ES-I3 (cell line): ENCODE data around the gene SH2B2.

Experiments
- H3K36me3 ChIP-seq: 2 replicates; pipeline ENCODE4 v1.6.1; 2013; ENCODE audit warnings: mild to moderate bottlenecking, low read length, control low read depth, moderate library complexity; ENCODE audit not compliant: insufficient read depth
- H3K4me1 ChIP-seq: 2 replicates; pipeline ENCODE4 v1.6.1; 2013; ENCODE audit warnings: mild to moderate bottlenecking, control low read depth, low read length; ENCODE audit not compliant: insufficient read depth
- H3K9ac ChIP-seq: 2 replicates; pipeline ENCODE4 v1.6.1; 2013; ENCODE audit warnings: low read depth, mild to moderate bottlenecking, low read length, moderate library complexity
- H3K9me3 ChIP-seq: 2 replicates; pipeline ENCODE4 v1.6.1; 2013; ENCODE audit warnings: mild to moderate bottlenecking, low read length, moderate library complexity; ENCODE audit not compliant: control insufficient read depth, insufficient read depth

Gene SH2B2

GRCh38 chr7:102287111-102287980, 678 bp downstream of the SH2B2 start:
- Histone ChIP-seq H3K4me1 (peaks cover 21% of the 10 kb centered on the region; the same call in 1 of the 2 replicates), H3K36me3 (no peaks in the 10 kb centered on the region), H3K9me3 (no peaks in the 10 kb centered on the region), H3K9ac (peak overlapping the region; percentile 70)

- Histone ChIP-seq H3K9ac (peak overlapping the region; percentile 70), H3K9me3 (no peaks in the 10 kb centered on the region), H3K36me3 (no peaks in the 10 kb centered on the region), H3K4me1 (peaks cover 21% of the 10 kb centered on the region; the same call in 1 of the 2 replicates)
Measured at GRCh38 chr7:102287981-102288278, 1.3 kb downstream of the SH2B2 start.

- peaks cover 21% of the 10 kb centered on the region; the same call in 1 of the 2 replicates for H3K4me1 ChIP-seq
- H3K9me3 ChIP-seq: no peaks in the 10 kb centered on the region
- no peaks in the 10 kb centered on the region for H3K36me3 ChIP-seq
- peak overlapping the region; percentile 70; the same call in 1 of the 2 replicates for H3K9ac ChIP-seq
Measured at GRCh38 chr7:102288285-102288930, 1.7 kb downstream of the SH2B2 start.

GRCh38 chr7:102289057-102289456, 2.4 kb downstream of the SH2B2 start:
- Histone ChIP-seq H3K9me3 (no peaks in the 10 kb centered on the region), H3K4me1 (peaks cover 26% of the 10 kb centered on the region), H3K9ac (no peak overlapping the region), H3K36me3 (no peaks in the 10 kb centered on the region)

GRCh38 chr7:102291056-102291915, 4.6 kb downstream of the SH2B2 start:
- Histone ChIP-seq H3K4me1 (peaks cover 27% of the 10 kb centered on the region), H3K9ac (no peak overlapping the region)

GRCh38 chr7:102291916-102292267, 5.2 kb downstream of the SH2B2 start:
- H3K36me3 ChIP-seq: no peaks in the 10 kb centered on the region
- H3K9ac ChIP-seq: no peak overlapping the region
- H3K4me1 ChIP-seq: peaks cover 31% of the 10 kb centered on the region

More at GRCh38 chr7:102291056-102291915, 4.6 kb downstream of the SH2B2 start:
- Histone ChIP-seq H3K36me3 (no peaks in the 10 kb centered on the region), H3K9me3 (no peaks in the 10 kb centered on the region)

GRCh38 chr7:102292813-102293798, 6.4 kb downstream of the SH2B2 start:
- H3K9ac ChIP-seq: peak overlapping the region; percentile 40; the same call in 1 of the 2 replicates
- H3K9me3 ChIP-seq: no peaks in the 10 kb centered on the region
- no peaks in the 10 kb centered on the region for H3K36me3 ChIP-seq
- H3K4me1 ChIP-seq: peaks cover 26% of the 10 kb centered on the region

More at GRCh38 chr7:102291916-102292267, 5.2 kb downstream of the SH2B2 start:
- H3K9me3 ChIP-seq: no peaks in the 10 kb centered on the region

GRCh38 chr7:102294589-102294988, 7.9 kb downstream of the SH2B2 start:
- H3K4me1 ChIP-seq: peaks cover 26% of the 10 kb centered on the region
- no peaks in the 10 kb centered on the region for H3K36me3 ChIP-seq
- no peaks in the 10 kb centered on the region for H3K9me3 ChIP-seq
- no peak overlapping the region for H3K9ac ChIP-seq

GRCh38 chr7:102295346-102296178, 8.9 kb downstream of the SH2B2 start:
- Histone ChIP-seq H3K4me1 (peaks cover 26% of the 10 kb centered on the region), H3K9ac (no peak overlapping the region), H3K36me3 (no peaks in the 10 kb centered on the region)

GRCh38 chr7:102296179-102296438, 9.4 kb downstream of the SH2B2 start:
- Histone ChIP-seq H3K4me1 (peaks cover 26% of the 10 kb centered on the region), H3K9me3 (no peaks in the 10 kb centered on the region), H3K9ac (no peak overlapping the region), H3K36me3 (no peaks in the 10 kb centered on the region)

More at GRCh38 chr7:102295346-102296178, 8.9 kb downstream of the SH2B2 start:
- H3K9me3 ChIP-seq: no peaks in the 10 kb centered on the region

- no peaks in the 10 kb centered on the region for H3K9me3 ChIP-seq
- H3K9ac ChIP-seq: no peak overlapping the region
- H3K4me1 ChIP-seq: peaks cover 22% of the 10 kb centered on the region
- H3K36me3 ChIP-seq: no peaks in the 10 kb centered on the region
Measured at GRCh38 chr7:102296514-102296913, 9.8 kb downstream of the SH2B2 start.

GRCh38 chr7:102297487-102298218, 11.0 kb downstream of the SH2B2 start:
- Histone ChIP-seq H3K4me1 (peaks cover 19% of the 10 kb centered on the region), H3K36me3 (no peaks in the 10 kb centered on the region)

More at GRCh38 chr7:102297487-102298218, 11.0 kb downstream of the SH2B2 start:
- no peak overlapping the region for H3K9ac ChIP-seq
- no peaks in the 10 kb centered on the region for H3K9me3 ChIP-seq
